Breast epithelium (tissue), 3 donors: Measurements from ENCODE around the gene TYW1.
"Not testable (repeated sequence)": the region's sequence is repeated elsewhere in the genome, so short reads cannot be mapped to it uniquely, and the experiment has no call there.

Experiments
- CTCF ChIP-seq, 3 donors: fragments of 450-650 bp; IDR thresholded peaks; one replicate each; pipeline ENCODE4 v1.5.1; 2016 to 2017; ENCODE audit warnings: antibody characterized with exemption in 3 of 3, mild to moderate bottlenecking in 3 of 3, moderate library complexity in 3 of 3
- POLR2AphosphoS5 ChIP-seq, 3 donors: sonication (generic); formaldehyde crosslinking; IDR thresholded peaks; one replicate each; pipeline ENCODE4 v1.6.1; 2017; ENCODE audit warnings: antibody characterized with exemption in 3 of 3

- TF ChIP-seq CTCF, POLR2AphosphoS5 (IDR thresholded peaks at IDR 0.05): not testable (repeated sequence)
Observed at GRCh38 chr7:67198865-67199526, 202.4 kb downstream of the TYW1 start.
